Fibroblast of skin of left quadriceps (primary cell): ENCODE measurements around the gene ZSCAN12.
"Not testable (repeated sequence)": the region's sequence is repeated elsewhere in the genome, so short reads cannot be mapped to it uniquely, and the experiment has no call there.

Experiments used
- DNase-seq, 2 experiments: peaks; one replicate each; pipeline ENCODE4 v3.0.0-alpha.2; 2013; ENCODE audit warnings: low read depth in 2 of 2

Gene ZSCAN12

GRCh38 chr6:28393912-28394662 is 5.5 kb downstream of the ZSCAN12 start:
- DNase-seq: no peak

GRCh38 chr6:28390688-28391087 is 8.9 kb downstream of the ZSCAN12 start:
- no peak for DNase-seq

GRCh38 chr6:28384143-28384533 is 15.4 kb downstream of the ZSCAN12 start:
- DNase-seq: no peak

GRCh38 chr6:28383235-28384142 is 16.1 kb downstream of the ZSCAN12 start:
- DNase-seq: peak in 1 of 2 experiments; percentile 12

- no peak for DNase-seq
Measured at GRCh38 chr6:28380381-28380780, 19.2 kb downstream of the ZSCAN12 start.

- DNase-seq: no peak
Measured at GRCh38 chr6:28378644-28379043, 20.9 kb downstream of the ZSCAN12 start.

- no peak for DNase-seq
Measured at GRCh38 chr6:28377879-28378278, 21.7 kb downstream of the ZSCAN12 start.

GRCh38 chr6:28373925-28374324 is 25.6 kb downstream of the ZSCAN12 start:
- no peak for DNase-seq

GRCh38 chr6:28371706-28372451 is 27.7 kb downstream of the ZSCAN12 start:
- no peak for DNase-seq

GRCh38 chr6:28371280-28371679 is 28.3 kb downstream of the ZSCAN12 start:
- no peak for DNase-seq

- DNase-seq: no peak
Measured at GRCh38 chr6:28370440-28370839, 29.1 kb downstream of the ZSCAN12 start.

GRCh38 chr6:28369463-28369862 is 30.1 kb downstream of the ZSCAN12 start:
- no peak for DNase-seq

GRCh38 chr6:28368522-28368921 is 31.0 kb downstream of the ZSCAN12 start:
- DNase-seq: no peak

- DNase-seq: not testable (repeated sequence)
Measured at GRCh38 chr6:28365590-28365989, 34.0 kb downstream of the ZSCAN12 start.

- DNase-seq: no peak
Measured at GRCh38 chr6:28360961-28361360, 38.6 kb downstream of the ZSCAN12 start.

- DNase-seq: not testable (repeated sequence)
Measured at GRCh38 chr6:28359562-28359961, 40.0 kb downstream of the ZSCAN12 start.

- no peak for DNase-seq
Measured at GRCh38 chr6:28357036-28357435, 42.5 kb downstream of the ZSCAN12 start.

GRCh38 chr6:28356666-28357020 is 42.9 kb downstream of the ZSCAN12 start:
- DNase-seq: no peak

- peak; percentile 65 to 67 for DNase-seq
Measured at GRCh38 chr6:28355743-28356665, 43.5 kb downstream of the ZSCAN12 start.

GRCh38 chr6:28354688-28355554 is 44.6 kb downstream of the ZSCAN12 start:
- no peak for DNase-seq
